ENCODE results near the gene GUCY2C.

The GUCY2C gene

GRCh38 chr12:14701809-14702568 lies 5.6 kb upstream of the GUCY2C start:
- no peak overlapping the region for H4K8ac ChIP-seq (ENCODE audit: low read depth, low read length)
- no peak overlapping the region for H2AK5ac ChIP-seq (ENCODE audit: low read length)
- H3K9ac ChIP-seq (ENCODE audit: low read length) = no peak overlapping the region
- H3K56ac ChIP-seq (ENCODE audit: low read length) = no peak overlapping the region
- H3K79me1 ChIP-seq (ENCODE audit: low read length) = peaks cover 2% of the 10 kb centered on the region
- no peak overlapping the region for H3K4ac ChIP-seq (ENCODE audit: low read depth, low read length)
- no peak overlapping the region for H3K4me3 ChIP-seq (ENCODE audit: low read length)
- no peak overlapping the region for H4K5ac ChIP-seq (ENCODE audit: low read length)
- H3K4me1 ChIP-seq (ENCODE audit: control insufficient read depth, low read depth, low read length) = no peaks in the 10 kb centered on the region
- H3K36me3 ChIP-seq (ENCODE audit: control insufficient read depth, insufficient read depth, low read length) = peaks cover 5% of the 10 kb centered on the region
- no peak overlapping the region for H3K27ac ChIP-seq (ENCODE audit: low read depth, low read length)
- H3K4me2 ChIP-seq (ENCODE audit: low read length) = no peak overlapping the region
- no peak overlapping the region for H3K23ac ChIP-seq (ENCODE audit: low read length)
- no peak overlapping the region for H2BK15ac ChIP-seq (replicated peaks; ENCODE audit: low read depth)
- H3K79me2 ChIP-seq (ENCODE audit: control insufficient read depth, insufficient read depth, low read length) = peaks cover 3% of the 10 kb centered on the region
- no peak overlapping the region for H2BK120ac ChIP-seq (ENCODE audit: low read depth, low read length)
- no CpG with 5 or more reads among the region's 6 CpGs for whole genome bisulfite sequencing (ENCODE audit: extremely low coverage, insufficient coverage, low lambda C conversion rate)
- no peak overlapping the region for H2BK5ac ChIP-seq (ENCODE audit: low read length)
- H3K18ac ChIP-seq (ENCODE audit: low read length) = no peak overlapping the region
- no peak for DNase-seq
- H3K27me3 ChIP-seq (ENCODE audit: insufficient read depth, low read length, poor library complexity) = no peaks in the 10 kb centered on the region

GRCh38 chr12:14700935-14701334 lies 4.5 kb upstream of the GUCY2C start:
- no peak overlapping the region for H3K4me3 ChIP-seq (ENCODE audit: low read length)
- no peak overlapping the region for H3K4ac ChIP-seq (ENCODE audit: low read depth, low read length)
- H2AK5ac ChIP-seq (ENCODE audit: low read length) = no peak overlapping the region
- H3K4me2 ChIP-seq (ENCODE audit: low read length) = no peak overlapping the region
- H4K5ac ChIP-seq (ENCODE audit: low read length) = no peak overlapping the region
- DNase-seq = no peak
- no peaks in the 10 kb centered on the region for H3K27me3 ChIP-seq (ENCODE audit: insufficient read depth, low read length, poor library complexity)
- H2BK120ac ChIP-seq (ENCODE audit: low read depth, low read length) = no peak overlapping the region
- H3K79me2 ChIP-seq (ENCODE audit: control insufficient read depth, insufficient read depth, low read length) = peaks cover 3% of the 10 kb centered on the region
- no peak overlapping the region for H2BK15ac ChIP-seq (replicated peaks; ENCODE audit: low read depth)
- WGBS (ENCODE audit: extremely low coverage, insufficient coverage, low lambda C conversion rate) = no CpG with 5 or more reads among the region's 4 CpGs
- H3K18ac ChIP-seq (ENCODE audit: low read length) = no peak overlapping the region
- H3K23ac ChIP-seq (ENCODE audit: low read length) = no peak overlapping the region
- H3K36me3 ChIP-seq (ENCODE audit: control insufficient read depth, insufficient read depth, low read length) = peaks cover 5% of the 10 kb centered on the region
- H2BK5ac ChIP-seq (ENCODE audit: low read length) = no peak overlapping the region
- no peak overlapping the region for H4K8ac ChIP-seq (ENCODE audit: low read depth, low read length)
- H3K4me1 ChIP-seq (ENCODE audit: control insufficient read depth, low read depth, low read length) = no peaks in the 10 kb centered on the region
- H3K9ac ChIP-seq (ENCODE audit: low read length) = no peak overlapping the region
- no peak overlapping the region for H3K27ac ChIP-seq (ENCODE audit: low read depth, low read length)
- peaks cover 2% of the 10 kb centered on the region for H3K79me1 ChIP-seq (ENCODE audit: low read length)
- H3K56ac ChIP-seq (ENCODE audit: low read length) = no peak overlapping the region

- Histone ChIP-seq H3K23ac (ENCODE audit: low read length) (no peak overlapping the region), H3K9ac (ENCODE audit: low read length) (no peak overlapping the region), H2BK120ac (ENCODE audit: low read depth, low read length) (no peak overlapping the region), H3K4me1 (ENCODE audit: control insufficient read depth, low read depth, low read length) (no peaks in the 10 kb centered on the region), H3K4ac (ENCODE audit: low read depth, low read length) (no peak overlapping the region), H4K8ac (ENCODE audit: low read depth, low read length) (no peak overlapping the region), H3K27me3 (ENCODE audit: insufficient read depth, low read length, poor library complexity) (no peaks in the 10 kb centered on the region), H2AK5ac (ENCODE audit: low read length) (no peak overlapping the region), H3K79me1 (ENCODE audit: low read length) (no peaks in the 10 kb centered on the region), H2BK5ac (ENCODE audit: low read length) (no peak overlapping the region), H4K5ac (ENCODE audit: low read length) (no peak overlapping the region), H3K27ac (ENCODE audit: low read depth, low read length) (no peak overlapping the region), H3K4me3 (ENCODE audit: low read length) (no peak overlapping the region), H2BK15ac (replicated peaks; ENCODE audit: low read depth) (no peak overlapping the region), H3K79me2 (ENCODE audit: control insufficient read depth, insufficient read depth, low read length) (peaks cover under 1% of the 10 kb centered on the region), H3K56ac (ENCODE audit: low read length) (no peak overlapping the region), H3K4me2 (ENCODE audit: low read length) (no peak overlapping the region), H3K36me3 (ENCODE audit: control insufficient read depth, insufficient read depth, low read length) (peaks cover 5% of the 10 kb centered on the region), H3K18ac (ENCODE audit: low read length) (no peak overlapping the region)
- no peak for DNase-seq
- WGBS (ENCODE audit: extremely low coverage, insufficient coverage, low lambda C conversion rate) = no CpG with 5 or more reads among the region's 2 CpGs
These were observed 3.5 kb upstream of the GUCY2C start for GRCh38 chr12:14699923-14700322.

- H3K9ac ChIP-seq (ENCODE audit: low read length) = no peak overlapping the region
- no peak overlapping the region for H4K5ac ChIP-seq (ENCODE audit: low read length)
- H3K4me3 ChIP-seq (ENCODE audit: low read length) = no peak overlapping the region
- no peak overlapping the region for H2AK5ac ChIP-seq (ENCODE audit: low read length)
- H2BK15ac ChIP-seq (replicated peaks; ENCODE audit: low read depth) = no peak overlapping the region
- no peak overlapping the region for H2BK5ac ChIP-seq (ENCODE audit: low read length)
- H3K4me2 ChIP-seq (ENCODE audit: low read length) = no peak overlapping the region
- no peaks in the 10 kb centered on the region for H3K79me2 ChIP-seq (ENCODE audit: control insufficient read depth, insufficient read depth, low read length)
- H3K18ac ChIP-seq (ENCODE audit: low read length) = no peak overlapping the region
- H2BK120ac ChIP-seq (ENCODE audit: low read depth, low read length) = no peak overlapping the region
- no peaks in the 10 kb centered on the region for H3K4me1 ChIP-seq (ENCODE audit: control insufficient read depth, low read depth, low read length)
- no peak overlapping the region for H4K8ac ChIP-seq (ENCODE audit: low read depth, low read length)
- H3K4ac ChIP-seq (ENCODE audit: low read depth, low read length) = no peak overlapping the region
- peaks cover 5% of the 10 kb centered on the region for H3K36me3 ChIP-seq (ENCODE audit: control insufficient read depth, insufficient read depth, low read length)
- H3K79me1 ChIP-seq (ENCODE audit: low read length) = no peaks in the 10 kb centered on the region
- no peak overlapping the region for H3K56ac ChIP-seq (ENCODE audit: low read length)
- no peak overlapping the region for H3K23ac ChIP-seq (ENCODE audit: low read length)
- no peak overlapping the region for H3K27ac ChIP-seq (ENCODE audit: low read depth, low read length)
- H3K27me3 ChIP-seq (ENCODE audit: insufficient read depth, low read length, poor library complexity) = no peaks in the 10 kb centered on the region
- no peak for DNase-seq
These were observed 2.2 kb upstream of the GUCY2C start for GRCh38 chr12:14698555-14698954.

- Histone ChIP-seq H3K18ac (ENCODE audit: low read length) (no peak overlapping the region), H3K23ac (ENCODE audit: low read length) (no peak overlapping the region), H3K36me3 (ENCODE audit: control insufficient read depth, insufficient read depth, low read length) (peaks cover 2% of the 10 kb centered on the region), H3K4me1 (ENCODE audit: control insufficient read depth, low read depth, low read length) (no peaks in the 10 kb centered on the region), H3K4me2 (ENCODE audit: low read length) (no peak overlapping the region), H3K4me3 (ENCODE audit: low read length) (no peak overlapping the region), H3K4ac (ENCODE audit: low read depth, low read length) (no peak overlapping the region), H2BK120ac (ENCODE audit: low read depth, low read length) (no peak overlapping the region), H2BK15ac (replicated peaks; ENCODE audit: low read depth) (no peak overlapping the region), H3K79me1 (ENCODE audit: low read length) (no peaks in the 10 kb centered on the region), H3K56ac (ENCODE audit: low read length) (no peak overlapping the region), H3K9ac (ENCODE audit: low read length) (no peak overlapping the region), H4K5ac (ENCODE audit: low read length) (no peak overlapping the region), H2AK5ac (ENCODE audit: low read length) (no peak overlapping the region), H3K27ac (ENCODE audit: low read depth, low read length) (no peak overlapping the region), H3K27me3 (ENCODE audit: insufficient read depth, low read length, poor library complexity) (no peaks in the 10 kb centered on the region), H3K79me2 (ENCODE audit: control insufficient read depth, insufficient read depth, low read length) (no peaks in the 10 kb centered on the region), H2BK5ac (ENCODE audit: low read length) (no peak overlapping the region), H4K8ac (ENCODE audit: low read depth, low read length) (no peak overlapping the region)
- no peak for DNase-seq
- no CpG with 5 or more reads among the region's 5 CpGs for WGBS (ENCODE audit: extremely low coverage, insufficient coverage, low lambda C conversion rate)
These were observed 671 bp downstream of the GUCY2C start for GRCh38 chr12:14695715-14696141.

- H2BK120ac ChIP-seq (ENCODE audit: low read depth, low read length) = no peak overlapping the region
- no peak overlapping the region for H3K27ac ChIP-seq (ENCODE audit: low read depth, low read length)
- no peak overlapping the region for H2BK15ac ChIP-seq (replicated peaks; ENCODE audit: low read depth)
- H3K4me2 ChIP-seq (ENCODE audit: low read length) = no peak overlapping the region
- no peak overlapping the region for H4K8ac ChIP-seq (ENCODE audit: low read depth, low read length)
- no CpG with 5 or more reads among the region's 3 CpGs for WGBS (ENCODE audit: extremely low coverage, insufficient coverage, low lambda C conversion rate)
- DNase-seq = no peak
- H3K18ac ChIP-seq (ENCODE audit: low read length) = no peak overlapping the region
- H3K36me3 ChIP-seq (ENCODE audit: control insufficient read depth, insufficient read depth, low read length) = peaks cover under 1% of the 10 kb centered on the region
- H2AK5ac ChIP-seq (ENCODE audit: low read length) = no peak overlapping the region
- H3K4me3 ChIP-seq (ENCODE audit: low read length) = no peak overlapping the region
- no peak overlapping the region for H3K9ac ChIP-seq (ENCODE audit: low read length)
- no peaks in the 10 kb centered on the region for H3K79me2 ChIP-seq (ENCODE audit: control insufficient read depth, insufficient read depth, low read length)
- H3K23ac ChIP-seq (ENCODE audit: low read length) = no peak overlapping the region
- no peak overlapping the region for H4K5ac ChIP-seq (ENCODE audit: low read length)
- no peak overlapping the region for H3K4ac ChIP-seq (ENCODE audit: low read depth, low read length)
- H3K79me1 ChIP-seq (ENCODE audit: low read length) = no peaks in the 10 kb centered on the region
- no peak overlapping the region for H2BK5ac ChIP-seq (ENCODE audit: low read length)
- H3K27me3 ChIP-seq (ENCODE audit: insufficient read depth, low read length, poor library complexity) = no peaks in the 10 kb centered on the region
- no peaks in the 10 kb centered on the region for H3K4me1 ChIP-seq (ENCODE audit: control insufficient read depth, low read depth, low read length)
- H3K56ac ChIP-seq (ENCODE audit: low read length) = no peak overlapping the region
These were observed 1.4 kb downstream of the GUCY2C start for GRCh38 chr12:14694970-14695369.
